Measurements from ENCODE around the gene GPANK1.

DNA sequence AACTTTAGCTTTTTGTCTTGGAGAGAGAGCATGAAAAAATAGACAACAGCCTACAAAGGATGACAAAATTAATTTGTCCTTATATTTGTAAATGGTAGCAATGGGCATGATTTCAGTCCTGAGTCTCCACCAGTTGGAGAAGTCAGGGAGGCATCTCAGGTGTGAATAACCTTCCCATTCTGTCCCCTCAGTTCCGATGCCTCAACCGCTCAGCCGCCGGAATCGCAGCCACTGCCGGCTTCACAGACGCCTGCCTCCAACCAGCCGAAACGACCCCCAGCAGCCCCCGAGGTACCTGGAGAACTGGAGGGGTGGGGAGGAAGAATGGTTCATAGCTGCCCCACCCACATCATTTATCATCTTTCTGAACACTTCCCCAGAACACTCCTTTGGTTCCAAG lies 40.7 kb downstream of the GPANK1 start:
- TF ChIP-seq CTCF (IDR thresholded peaks at IDR 0.05; ENCODE audit: low read length): no peak
- no peak for TF ChIP-seq EZH2 (IDR thresholded peaks at IDR 0.05; ENCODE audit: borderline replicate concordance, low read length)
